Body of pancreas (tissue), 4 donors: ENCODE results near the gene HLA-DQA1. TPM values are rescaled to one million over a fixed set of nuclear protein-coding genes. Genes with fewer than 3 reads are reported as not detected.

Source experiments
- ATAC-seq: fragments of 150-250 bp; one replicate; pipeline ENCODE4 v1.9.1; 2016
- DNase-seq, 4 donors: peaks; one replicate each; pipeline ENCODE4 v3.0.0-alpha.2; 2019
- H3K27ac ChIP-seq, 4 donors: fragments of 200-600 bp; sonication (generic); 1 replicate in 3 of 4; 2 replicates in 1 of 4; pipeline versions ENCODE4 v1.5.1 to v1.6.1; 2016 to 2019; ENCODE audit warnings: mild to moderate bottlenecking in 1 of 4, mixed read lengths in 1 of 4, moderate library complexity in 1 of 4
- H3K27me3 ChIP-seq, 2 donors: fragments of 200-600 bp; sonication (generic); one replicate each; pipeline ENCODE4 v1.6.0; 2016; ENCODE audit warnings: mild to moderate bottlenecking in 1 of 2
- H3K36me3 ChIP-seq, 2 donors: fragments of 200-600 bp; sonication (generic); replicated peaks in 1 of 2; 2 replicates each; pipeline ENCODE4 v1.5.1; 2016; ENCODE audit warnings: low read depth in 2 of 2; ENCODE audit not compliant: insufficient read depth in 1 of 2
- H3K4me1 ChIP-seq: fragments of 200-600 bp; sonication (generic); one replicate; pipeline ENCODE4 v1.6.0; 2016
- H3K4me3 ChIP-seq, 2 donors: fragments of 200-600 bp; sonication (generic); 1 replicate in 1 of 2; 2 replicates in 1 of 2; pipeline ENCODE4 v1.5.1; 2016 to 2019
- H3K9me3 ChIP-seq, 3 donors: fragments of 200-600 bp; sonication (generic); 1 replicate in 2 of 3; 2 replicates in 1 of 3; pipeline ENCODE4 v1.5.1; 2016
- POLR2A ChIP-seq, 3 donors: fragments of 450-650 bp; IDR thresholded peaks; one replicate each; pipeline ENCODE4 v1.6.1; 2016; ENCODE audit warnings: antibody characterized with exemption in 3 of 3, mild to moderate bottlenecking in 2 of 3
- WGBS, 2 donors: methylation state at CpG; one replicate each; pipeline ENCODE4 v1.1.5; 2017; 5-methylcytosine and 5-hydroxymethylcytosine counted together
- intact Hi-C: fragments of 100-400 bp; cut with DNase I; formaldehyde crosslinking; loops from one replicate; pipeline ENCODE4 v1.15.1; 2023
- total RNA-seq, 2 donors: library from RNA; depleted of rRNA; stranded (reverse); fragments of >200 nt; gene quantifications; one replicate each; pipeline ENCODE4 v1.1.0, GENCODE V29; 2016
- TF ChIP-seq, protein P1 (sequence below), 7 experiments: fragments of 450-650 bp in 4 of 7; fragments of 200-600 bp in 3 of 7; sonication (generic) in 3 of 7; IDR thresholded peaks; one replicate each; pipeline ENCODE4 v1.5.1; 2016 to 2019; ENCODE audit warnings: antibody characterized with exemption in 7 of 7

The HLA-DQA1 gene
- total RNA-seq, 2 donors from 2014 or later = 0.99 to 10.4 TPM

DNA sequence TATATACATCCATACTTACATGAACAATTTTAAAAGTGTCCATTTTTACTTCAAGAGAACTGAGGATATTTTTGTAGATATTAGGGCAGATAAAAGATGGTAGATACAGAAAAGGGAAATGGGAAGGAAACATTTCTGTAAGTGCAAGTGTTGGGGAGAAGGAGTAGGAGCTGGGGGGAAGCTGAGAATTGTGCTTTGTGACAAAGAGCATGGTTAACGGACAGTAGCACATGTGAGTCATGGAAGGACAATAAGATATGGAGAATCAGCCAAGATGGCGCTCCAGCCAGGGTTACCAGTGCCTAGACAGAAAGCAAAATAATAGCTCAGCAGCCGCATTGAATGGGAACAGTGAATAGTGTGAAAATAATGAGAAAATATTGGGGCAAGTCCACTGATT lies 34.8 kb upstream of the HLA-DQA1 start:
- WGBS, 2 donors = 48 to 49% methylated on average over 3 of the region's 3 CpGs
- no peak overlapping the region for H3K27ac ChIP-seq
- no peak for TF ChIP-seq POLR2A (IDR thresholded peaks at IDR 0.05)
- TF ChIP-seq, protein P1, sequence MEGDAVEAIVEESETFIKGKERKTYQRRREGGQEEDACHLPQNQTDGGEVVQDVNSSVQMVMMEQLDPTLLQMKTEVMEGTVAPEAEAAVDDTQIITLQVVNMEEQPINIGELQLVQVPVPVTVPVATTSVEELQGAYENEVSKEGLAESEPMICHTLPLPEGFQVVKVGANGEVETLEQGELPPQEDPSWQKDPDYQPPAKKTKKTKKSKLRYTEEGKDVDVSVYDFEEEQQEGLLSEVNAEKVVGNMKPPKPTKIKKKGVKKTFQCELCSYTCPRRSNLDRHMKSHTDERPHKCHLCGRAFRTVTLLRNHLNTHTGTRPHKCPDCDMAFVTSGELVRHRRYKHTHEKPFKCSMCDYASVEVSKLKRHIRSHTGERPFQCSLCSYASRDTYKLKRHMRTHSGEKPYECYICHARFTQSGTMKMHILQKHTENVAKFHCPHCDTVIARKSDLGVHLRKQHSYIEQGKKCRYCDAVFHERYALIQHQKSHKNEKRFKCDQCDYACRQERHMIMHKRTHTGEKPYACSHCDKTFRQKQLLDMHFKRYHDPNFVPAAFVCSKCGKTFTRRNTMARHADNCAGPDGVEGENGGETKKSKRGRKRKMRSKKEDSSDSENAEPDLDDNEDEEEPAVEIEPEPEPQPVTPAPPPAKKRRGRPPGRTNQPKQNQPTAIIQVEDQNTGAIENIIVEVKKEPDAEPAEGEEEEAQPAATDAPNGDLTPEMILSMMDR (IDR thresholded peaks at IDR 0.05) = no peak
- no peaks in the 10 kb centered on the region for H3K27me3 ChIP-seq
- no peak overlapping the region for H3K4me3 ChIP-seq
- no peaks in the 10 kb centered on the region for H3K4me1 ChIP-seq
- intact Hi-C loops = no loop called here
- no peak for DNase-seq
- no peak for ATAC-seq
- no peaks in the 10 kb centered on the region for H3K9me3 ChIP-seq
- H3K36me3 ChIP-seq = no peaks in the 10 kb centered on the region

DNA sequence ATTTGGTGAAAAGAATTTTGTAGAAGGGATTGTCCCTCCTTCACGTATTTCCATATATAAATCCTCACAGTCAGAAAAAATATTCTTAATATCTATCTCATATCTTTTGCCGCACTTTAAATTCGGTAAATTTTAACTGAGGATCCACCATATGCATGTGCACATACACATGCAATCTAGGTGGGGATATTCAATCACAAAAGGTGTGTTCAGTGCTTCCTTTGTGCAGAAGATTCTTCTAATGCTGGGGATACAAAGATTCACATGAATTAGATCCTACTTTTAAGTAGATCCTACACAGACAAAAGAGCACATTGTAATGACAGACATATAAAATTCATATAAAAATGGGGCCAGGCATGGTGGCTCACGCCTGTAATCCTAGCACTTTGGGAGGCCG lies 34.0 kb upstream of the HLA-DQA1 start:
- no peak overlapping the region for H3K27ac ChIP-seq
- WGBS, 2 donors = 56 to 65% methylated on average over 3 of the region's 5 CpGs
- DNase-seq = no peak

DNA sequence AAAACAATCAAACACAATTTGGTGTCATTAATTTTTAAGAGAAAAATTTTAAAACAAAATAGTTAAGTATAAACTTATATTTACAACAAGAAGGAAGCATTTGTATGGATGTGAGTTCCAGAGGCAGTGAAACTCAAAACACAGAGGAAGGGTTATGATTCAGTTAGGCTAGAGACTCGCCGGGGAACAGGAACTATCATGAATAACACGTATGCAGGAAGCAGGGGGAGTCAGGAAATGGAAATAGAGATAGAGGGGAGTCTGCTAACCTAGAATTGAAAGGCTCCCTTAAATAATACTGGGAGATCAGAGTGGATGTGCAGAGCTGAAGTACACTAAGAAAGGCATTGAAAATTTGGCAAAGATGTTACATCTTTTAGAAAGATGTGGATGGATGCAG lies 33.3 kb upstream of the HLA-DQA1 start:
- no peak for DNase-seq
- 6 to 7% methylated on average over 3 of the region's 3 CpGs for WGBS, 2 donors
- H3K27ac ChIP-seq = no peak overlapping the region
- no peak for ATAC-seq
- no peak for TF ChIP-seq POLR2A (IDR thresholded peaks at IDR 0.05)
- TF ChIP-seq, protein P1 (IDR thresholded peaks at IDR 0.05) = no peak
- intact Hi-C loops = no loop called here
- no peaks in the 10 kb centered on the region for H3K4me1 ChIP-seq
- no peaks in the 10 kb centered on the region for H3K27me3 ChIP-seq
- H3K9me3 ChIP-seq = no peaks in the 10 kb centered on the region
- no peaks in the 10 kb centered on the region for H3K36me3 ChIP-seq
- H3K4me3 ChIP-seq = no peak overlapping the region

More for the DNA sequence above, 34.0 kb upstream of the HLA-DQA1 start:
- H3K9me3 ChIP-seq = no peaks in the 10 kb centered on the region
- no peaks in the 10 kb centered on the region for H3K36me3 ChIP-seq
- no peak overlapping the region for H3K4me3 ChIP-seq
- no peak for ATAC-seq
- intact Hi-C loops = no loop called here
- no peaks in the 10 kb centered on the region for H3K4me1 ChIP-seq
- H3K27me3 ChIP-seq = no peaks in the 10 kb centered on the region
- TF ChIP-seq POLR2A (IDR thresholded peaks at IDR 0.05) = no peak
- TF ChIP-seq, protein P1 (IDR thresholded peaks at IDR 0.05) = no peak

DNA sequence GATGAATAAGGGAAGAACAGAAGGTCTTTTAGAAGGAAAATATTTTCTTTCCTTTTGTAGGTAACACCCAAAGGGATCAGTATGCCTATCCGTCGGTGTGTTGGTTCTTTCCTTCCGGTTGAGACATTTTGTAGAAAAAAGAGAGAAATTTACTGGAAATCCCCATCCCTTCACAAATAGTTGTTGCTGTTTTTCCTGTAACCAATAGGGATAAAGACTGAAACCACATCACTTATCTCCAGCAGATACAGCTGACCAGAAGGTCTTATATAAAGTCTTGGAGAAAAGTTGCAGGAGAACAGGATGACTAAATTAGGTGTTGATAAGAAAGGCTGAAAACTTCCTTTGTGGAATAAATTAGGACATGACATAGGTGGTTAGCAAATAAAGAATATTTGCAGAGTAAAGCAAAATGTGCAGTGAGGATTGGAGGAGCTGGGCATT lies 32.8 kb upstream of the HLA-DQA1 start:
- no peak for ATAC-seq
- no peaks in the 10 kb centered on the region for H3K9me3 ChIP-seq
- H3K27me3 ChIP-seq = no peaks in the 10 kb centered on the region
- no peaks in the 10 kb centered on the region for H3K36me3 ChIP-seq
- no peak for DNase-seq
- no peak overlapping the region for H3K27ac ChIP-seq
- no peak overlapping the region for H3K4me3 ChIP-seq
- intact Hi-C loops = no loop called here
- no peak for TF ChIP-seq POLR2A (IDR thresholded peaks at IDR 0.05)
- TF ChIP-seq, protein P1 (IDR thresholded peaks at IDR 0.05) = no peak
- WGBS, 2 donors = 0 to 3% methylated on average over 3 of the region's 3 CpGs
- H3K4me1 ChIP-seq = no peaks in the 10 kb centered on the region

DNA sequence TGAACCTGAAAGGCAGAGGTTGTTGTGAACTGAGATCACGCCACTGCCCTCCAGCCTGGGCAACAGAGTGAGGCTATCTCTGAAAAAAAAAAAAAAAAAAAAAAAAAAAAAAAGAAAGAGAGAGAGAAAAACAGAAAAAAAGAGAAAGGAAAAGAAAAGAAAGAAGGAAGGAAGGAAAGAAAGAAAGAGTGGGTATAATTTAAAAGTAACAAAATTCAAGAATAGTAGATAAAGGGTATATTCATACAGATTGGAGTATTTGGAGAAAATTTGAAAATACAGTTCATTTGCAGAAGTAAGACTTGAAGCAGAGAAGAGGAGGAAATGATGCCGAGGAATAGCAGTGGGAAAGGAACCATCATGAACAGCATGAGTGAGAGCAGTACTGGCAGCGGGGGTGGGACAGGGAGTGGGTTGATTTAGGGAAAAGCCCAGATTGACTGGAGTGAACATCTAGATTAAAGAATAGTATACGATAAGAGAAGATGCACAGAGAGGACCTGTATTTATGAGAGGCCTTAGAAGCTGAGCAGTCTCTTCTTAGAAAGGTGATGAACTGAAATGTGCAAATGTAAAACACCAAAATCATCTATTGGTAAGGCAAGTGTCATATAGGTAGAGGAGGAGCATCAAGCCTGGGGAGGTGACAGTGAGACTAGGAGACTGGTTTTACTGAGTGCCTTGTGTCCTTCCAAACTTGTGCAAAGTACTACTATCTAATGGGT lies 29.8 kb upstream of the HLA-DQA1 start:
- no peaks in the 10 kb centered on the region for H3K9me3 ChIP-seq
- H3K36me3 ChIP-seq = no peaks in the 10 kb centered on the region
- intact Hi-C loops = no loop called here
- H3K27ac ChIP-seq = no peak overlapping the region
- WGBS, 2 donors = 48 to 74% methylated on average over 3 of the region's 4 CpGs
- ATAC-seq (no peak), DNase-seq (no peak)
- no peaks in the 10 kb centered on the region for H3K27me3 ChIP-seq
- TF ChIP-seq, protein P1 (IDR thresholded peaks at IDR 0.05) = no peak
- no peak for TF ChIP-seq POLR2A (IDR thresholded peaks at IDR 0.05)
- H3K4me3 ChIP-seq = no peak overlapping the region
- no peaks in the 10 kb centered on the region for H3K4me1 ChIP-seq
